NCI-H748 treated with DMSO at 0.1 percent for 48 hours (cell line): Measurements from ENCODE around the gene ANKRD12.

ENCODE experiments used
- DNase-seq: peaks from one replicate; lab custom pipeline; 2025; lab: John Stamatoyannopoulos, UW

Gene ANKRD12

GRCh38 chr18:9293948-9294347 is 157.4 kb downstream of the ANKRD12 start:
- DNase-seq: no peak

DNA sequence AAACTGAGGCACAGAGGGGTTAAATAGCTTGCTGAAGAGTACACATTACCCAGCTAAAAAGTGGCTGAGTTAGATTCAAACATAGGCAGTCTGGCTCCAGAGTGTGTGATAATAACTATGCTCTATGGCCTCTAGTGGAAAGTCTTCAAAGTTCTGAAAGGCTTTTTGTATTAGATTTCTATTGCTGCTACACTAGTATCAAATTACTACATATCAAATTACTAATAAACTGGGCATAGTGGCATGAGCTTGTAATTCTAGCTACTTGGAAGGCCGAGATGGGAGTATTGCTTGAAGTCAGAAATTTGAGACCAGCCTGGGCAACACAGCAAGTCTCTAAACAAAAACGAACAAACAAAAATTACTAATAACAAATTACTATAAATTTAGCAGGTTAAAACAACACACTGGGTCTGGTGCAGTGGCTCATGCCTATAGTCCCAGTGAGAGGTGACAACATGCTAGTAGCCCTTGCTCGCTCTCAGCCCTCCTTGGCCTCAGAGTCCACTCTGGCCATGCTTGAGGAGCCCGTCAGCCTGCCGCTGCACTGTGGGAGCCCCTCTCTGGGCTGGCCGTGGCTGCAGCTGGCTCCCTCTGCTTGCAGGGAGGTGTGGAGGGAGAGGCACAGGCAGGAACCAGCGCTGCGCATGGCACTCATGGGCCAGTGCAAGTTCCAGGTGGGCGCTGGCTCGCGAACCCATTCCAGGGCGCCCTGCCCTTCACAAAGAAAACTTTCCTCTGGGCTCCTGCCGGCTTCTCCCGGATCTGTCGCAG is 159.8 kb downstream of the ANKRD12 start:
- no peak for DNase-seq

DNA sequence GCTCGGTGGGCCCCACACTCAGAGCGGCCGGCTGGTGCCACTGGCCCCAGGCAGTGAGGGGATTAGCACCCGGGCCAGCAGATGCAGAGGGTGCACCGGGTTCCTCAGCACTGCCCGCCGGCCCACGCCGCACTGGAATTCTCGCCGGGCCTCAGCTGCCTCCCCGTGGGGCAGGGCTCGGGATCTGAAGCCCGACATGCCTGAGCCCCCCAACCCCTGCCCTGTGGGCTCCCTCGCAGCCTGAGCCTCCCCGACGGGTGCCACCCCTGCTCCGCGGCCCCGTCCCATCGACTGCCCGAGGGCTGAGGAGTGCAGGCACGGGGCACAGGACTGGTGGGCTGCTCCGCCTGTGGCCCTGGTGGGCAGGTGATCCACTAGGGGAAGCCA is 160.4 kb downstream of the ANKRD12 start:
- no peak for DNase-seq

DNA sequence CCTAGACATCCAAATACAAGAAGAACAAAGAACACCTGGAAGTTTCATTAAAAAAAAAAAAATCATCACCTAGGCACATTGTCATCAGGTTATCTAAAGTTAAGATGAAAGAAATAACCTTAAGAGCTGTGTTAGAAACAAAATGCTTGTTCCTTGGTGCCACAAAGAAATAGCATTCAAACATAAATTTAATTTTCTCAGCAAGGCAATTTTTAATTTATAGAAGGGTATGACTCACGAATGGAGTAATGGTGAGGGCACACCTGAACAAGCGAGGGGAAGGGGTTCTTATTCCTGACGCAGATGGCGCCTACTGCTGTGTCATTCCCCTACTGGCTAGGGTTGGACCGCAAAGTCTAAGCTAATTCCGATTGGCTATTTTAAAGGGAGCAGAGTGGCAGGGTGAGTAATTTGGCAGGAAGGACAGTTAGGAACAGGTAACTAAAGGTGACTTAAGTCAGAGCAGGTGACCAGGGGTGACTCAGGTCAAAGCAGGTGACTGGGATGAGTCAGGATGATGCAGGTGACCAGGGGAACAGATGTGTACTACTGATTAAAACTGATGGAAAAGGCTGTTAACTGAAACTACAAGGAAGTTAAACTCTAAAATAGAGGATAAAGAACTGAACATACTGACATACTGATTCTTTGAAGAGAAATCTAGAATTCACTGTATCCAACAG is 167.9 kb downstream of the ANKRD12 start:
- no peak for DNase-seq

DNA sequence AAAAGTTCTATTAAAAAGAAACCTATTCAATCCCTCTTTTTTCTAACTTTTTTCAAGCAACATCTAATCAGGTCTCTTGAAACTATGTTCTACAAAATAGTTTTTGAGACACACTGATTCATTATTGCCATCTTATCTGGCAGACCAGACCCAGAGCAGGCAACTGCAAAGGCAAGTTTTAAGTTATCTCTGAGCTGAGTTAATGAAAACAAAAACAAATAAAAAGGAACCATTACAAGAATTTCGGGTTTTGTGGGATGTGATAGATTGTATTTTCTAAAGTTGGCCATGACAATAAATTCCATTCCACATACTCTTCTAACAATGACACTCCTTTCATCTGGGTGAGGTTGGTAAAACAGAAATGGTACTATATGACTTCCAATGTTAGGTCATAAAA is 182.8 kb downstream of the ANKRD12 start:
- DNase-seq: no peak

DNA sequence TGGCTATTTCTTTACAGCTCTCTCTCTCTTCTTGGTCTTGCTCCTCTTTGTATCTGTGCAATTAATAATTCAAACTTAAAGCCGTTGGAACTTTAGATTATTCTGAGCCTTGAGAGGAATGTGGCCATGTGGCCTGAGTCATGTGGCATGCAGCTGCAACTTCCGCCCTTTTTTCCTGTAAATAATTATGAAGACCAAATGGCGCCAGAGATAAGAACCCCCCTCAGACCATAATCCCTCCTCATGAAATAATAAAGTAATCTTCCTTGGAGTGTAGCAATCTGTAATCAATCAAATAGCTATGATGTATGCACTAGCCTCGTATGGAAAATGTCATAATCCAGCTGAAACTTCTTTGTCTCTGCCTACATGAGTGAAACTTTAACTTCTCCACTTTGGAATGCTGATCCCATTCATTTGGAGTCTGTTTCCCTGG is 184.5 kb downstream of the ANKRD12 start:
- no peak for DNase-seq

GRCh38 chr18:9321736-9322135 is 185.2 kb downstream of the ANKRD12 start:
- DNase-seq: no peak

- DNase-seq: no peak
These were observed 186.2 kb downstream of the ANKRD12 start for GRCh38 chr18:9322744-9323143.

DNA sequence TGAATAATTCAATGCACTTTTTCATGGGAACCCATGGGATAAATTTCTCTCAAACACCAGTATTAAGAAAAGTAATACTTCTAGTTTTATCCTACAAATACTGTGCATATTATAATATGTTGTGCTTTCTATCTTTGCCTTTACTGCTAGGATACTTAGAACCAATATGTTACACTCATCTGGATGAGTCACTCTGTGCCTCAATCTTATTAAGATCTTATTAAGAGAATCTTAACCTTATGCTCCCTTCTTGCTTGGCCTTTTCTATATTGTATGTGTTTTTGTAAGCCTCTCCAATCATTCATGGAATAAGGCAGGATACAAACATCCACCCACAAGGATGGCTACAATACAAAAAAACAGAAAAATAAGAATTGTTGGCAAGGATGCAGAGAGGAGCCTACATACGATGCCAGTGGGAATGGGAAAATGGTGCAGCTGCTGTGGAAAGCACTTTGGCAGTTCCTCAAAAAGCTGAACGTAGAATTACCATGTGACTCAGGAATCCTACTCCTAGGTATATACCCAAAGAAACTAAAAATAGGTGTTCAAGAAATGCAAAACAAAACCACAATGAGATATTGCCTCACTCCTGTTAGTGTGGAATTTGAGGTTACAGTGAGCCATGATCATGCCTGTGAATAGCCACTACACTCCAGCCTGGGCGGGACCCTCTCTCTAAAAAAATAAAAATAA is 187.3 kb downstream of the ANKRD12 start:
- no peak for DNase-seq

GRCh38 chr18:9325716-9326115 is 189.1 kb downstream of the ANKRD12 start:
- DNase-seq: no peak

DNA sequence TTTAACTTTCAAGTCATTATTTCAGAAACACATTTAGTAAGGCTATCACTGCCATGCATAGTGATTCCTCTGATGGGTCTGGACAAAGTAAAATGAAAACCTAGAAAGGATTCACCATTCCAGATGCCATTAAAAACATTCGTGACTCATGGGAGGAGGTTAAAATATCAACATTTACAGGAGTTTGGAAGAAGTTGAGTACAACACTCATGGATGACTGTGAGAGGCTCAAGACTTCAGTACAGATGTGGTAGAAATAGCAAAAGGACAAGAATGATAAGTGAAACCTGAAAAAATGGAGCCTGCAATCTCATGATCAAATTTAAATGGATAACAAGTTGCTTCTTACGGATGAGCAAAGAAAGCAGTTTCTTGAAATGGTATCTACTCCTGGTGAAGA is 192.2 kb downstream of the ANKRD12 start:
- DNase-seq: no peak

DNA sequence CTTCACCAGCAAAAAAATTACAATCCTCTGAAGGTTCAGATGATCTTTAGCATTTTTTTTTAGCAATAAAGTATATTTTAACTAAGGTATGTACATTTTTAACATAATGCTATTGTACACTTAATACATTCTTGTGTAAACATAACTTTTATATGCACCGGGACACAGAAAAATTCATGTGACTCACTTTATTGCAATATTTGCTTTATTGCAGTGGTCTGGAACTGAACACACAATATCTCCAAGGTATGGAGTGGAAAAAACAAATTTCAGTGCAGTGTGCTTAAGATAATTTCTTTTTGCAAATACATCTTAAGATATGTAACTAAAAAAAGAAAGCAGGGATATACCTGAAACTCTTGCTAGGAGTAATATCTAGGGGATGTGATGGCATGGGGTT is 192.9 kb downstream of the ANKRD12 start:
- DNase-seq: no peak

- no peak for DNase-seq
These were observed 193.8 kb downstream of the ANKRD12 start for GRCh38 chr18:9330419-9330818.

GRCh38 chr18:9333441-9334328 is 197.1 kb downstream of the ANKRD12 start:
- DNase-seq: no peak

- peak; percentile 76 for DNase-seq
These were observed 197.9 kb downstream of the ANKRD12 start, which contains the start of gene TWSG1 for GRCh38 chr18:9334329-9334972. TWSG1 (plus strand) TSS chr18:9334773; CDS start chr18:9337230, 2,457 bp downstream.

- no peak for DNase-seq
These were observed 198.6 kb downstream of the ANKRD12 start for GRCh38 chr18:9334973-9335696.
